Measurements from ENCODE around the gene MSMO1.

Gene MSMO1

GRCh38 chr4:165388756-165389155 lies 61.3 kb downstream of the MSMO1 start:
- POLR2A ChIA-PET, result no interaction called here
- no peak for DNase-seq (ENCODE audit: extremely low spot score)
- TF ChIP-seq CTCF (IDR thresholded peaks at IDR 0.05; ENCODE audit: control extremely low read depth, extremely low read depth, low read depth, missing control alignments), result no peak
- CTCF ChIA-PET, result interaction anchor here (1.0 to 1.4 kb wide), 3 partner anchors 8 to 258 kb away, joined by 3 to 4 read pairs (median 4); partner anchors contain the start of gene CPE

All from GM10248 (cell line).